ENCODE measurements around the gene ACSL4.

DNA sequence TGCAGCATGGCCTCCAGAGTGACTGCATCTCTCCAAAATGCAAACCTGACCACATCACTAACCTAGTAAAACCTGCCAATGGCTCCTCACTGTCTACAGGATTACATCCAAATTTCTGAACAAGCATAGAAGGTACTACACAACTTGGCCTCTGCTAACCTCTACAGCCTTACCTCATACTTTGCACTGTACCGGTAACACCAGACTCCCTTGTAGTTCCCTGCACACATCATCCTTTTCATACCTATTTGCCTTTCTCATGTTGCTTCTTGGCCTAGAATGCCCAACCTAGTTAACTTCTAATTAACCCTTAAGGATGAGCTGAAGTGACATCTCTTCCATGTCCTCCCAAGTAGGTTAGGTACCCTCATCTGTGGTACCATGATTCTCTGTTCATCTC is 74.7 kb downstream of the ACSL4 start:
- TF ChIP-seq, protein P1, sequence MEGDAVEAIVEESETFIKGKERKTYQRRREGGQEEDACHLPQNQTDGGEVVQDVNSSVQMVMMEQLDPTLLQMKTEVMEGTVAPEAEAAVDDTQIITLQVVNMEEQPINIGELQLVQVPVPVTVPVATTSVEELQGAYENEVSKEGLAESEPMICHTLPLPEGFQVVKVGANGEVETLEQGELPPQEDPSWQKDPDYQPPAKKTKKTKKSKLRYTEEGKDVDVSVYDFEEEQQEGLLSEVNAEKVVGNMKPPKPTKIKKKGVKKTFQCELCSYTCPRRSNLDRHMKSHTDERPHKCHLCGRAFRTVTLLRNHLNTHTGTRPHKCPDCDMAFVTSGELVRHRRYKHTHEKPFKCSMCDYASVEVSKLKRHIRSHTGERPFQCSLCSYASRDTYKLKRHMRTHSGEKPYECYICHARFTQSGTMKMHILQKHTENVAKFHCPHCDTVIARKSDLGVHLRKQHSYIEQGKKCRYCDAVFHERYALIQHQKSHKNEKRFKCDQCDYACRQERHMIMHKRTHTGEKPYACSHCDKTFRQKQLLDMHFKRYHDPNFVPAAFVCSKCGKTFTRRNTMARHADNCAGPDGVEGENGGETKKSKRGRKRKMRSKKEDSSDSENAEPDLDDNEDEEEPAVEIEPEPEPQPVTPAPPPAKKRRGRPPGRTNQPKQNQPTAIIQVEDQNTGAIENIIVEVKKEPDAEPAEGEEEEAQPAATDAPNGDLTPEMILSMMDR (conservative IDR thresholded peaks at IDR 0.05 in 1 of 2, IDR thresholded peaks at IDR 0.05 in 1 of 2; ENCODE audit: extremely low read depth in 1 of 2, insufficient read depth in 1 of 2, low read depth in 1 of 2, low read length in 2 of 2), result no peak
- no peak for TF ChIP-seq EZH2 (IDR thresholded peaks at IDR 0.05; ENCODE audit: borderline replicate concordance, low read length)
